ENCODE results near the gene SLC36A1.

GRCh38 chr5:151523335-151523734, 75.9 kb downstream of the SLC36A1 start:
- TF ChIP-seq, protein P1, sequence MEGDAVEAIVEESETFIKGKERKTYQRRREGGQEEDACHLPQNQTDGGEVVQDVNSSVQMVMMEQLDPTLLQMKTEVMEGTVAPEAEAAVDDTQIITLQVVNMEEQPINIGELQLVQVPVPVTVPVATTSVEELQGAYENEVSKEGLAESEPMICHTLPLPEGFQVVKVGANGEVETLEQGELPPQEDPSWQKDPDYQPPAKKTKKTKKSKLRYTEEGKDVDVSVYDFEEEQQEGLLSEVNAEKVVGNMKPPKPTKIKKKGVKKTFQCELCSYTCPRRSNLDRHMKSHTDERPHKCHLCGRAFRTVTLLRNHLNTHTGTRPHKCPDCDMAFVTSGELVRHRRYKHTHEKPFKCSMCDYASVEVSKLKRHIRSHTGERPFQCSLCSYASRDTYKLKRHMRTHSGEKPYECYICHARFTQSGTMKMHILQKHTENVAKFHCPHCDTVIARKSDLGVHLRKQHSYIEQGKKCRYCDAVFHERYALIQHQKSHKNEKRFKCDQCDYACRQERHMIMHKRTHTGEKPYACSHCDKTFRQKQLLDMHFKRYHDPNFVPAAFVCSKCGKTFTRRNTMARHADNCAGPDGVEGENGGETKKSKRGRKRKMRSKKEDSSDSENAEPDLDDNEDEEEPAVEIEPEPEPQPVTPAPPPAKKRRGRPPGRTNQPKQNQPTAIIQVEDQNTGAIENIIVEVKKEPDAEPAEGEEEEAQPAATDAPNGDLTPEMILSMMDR (conservative IDR thresholded peaks at IDR 0.05; ENCODE audit: low read length): peak; percentile 79
- no peak for TF ChIP-seq EZH2phosphoT487 (IDR thresholded peaks at IDR 0.05; ENCODE audit: borderline replicate concordance, low read depth, low read length)
